GM23248 (cell line): Measurements from ENCODE around the gene BLCAP.

Experiments
- EZH2 ChIP-seq: fragments of 200-600 bp; sonication (generic); IDR thresholded peaks from 2 replicates; pipeline ENCODE4 v1.6.1; 2018; ENCODE audit warnings: antibody characterized with exemption, mild to moderate bottlenecking; ENCODE audit not compliant: insufficient read depth, poor library complexity, severe bottlenecking
- EZH2phosphoT487 ChIP-seq: fragments of 200-600 bp; sonication (generic); IDR thresholded peaks from 2 replicates; pipeline ENCODE4 v1.6.1; 2018; ENCODE audit warnings: antibody characterized with exemption, moderate library complexity, mild to moderate bottlenecking, low read depth; ENCODE audit not compliant: insufficient read depth

- no peak for TF ChIP-seq EZH2
- no peak for TF ChIP-seq EZH2phosphoT487
These were observed 23.1 kb downstream of the BLCAP start for GRCh38 chr20:37504404-37505096.
